Effector memory CD8-positive, alpha-beta T cell (primary cell): ENCODE results near the gene KCTD17.
A peak's percentile ranks its signal among the peaks of the same experiment; 100 is the strongest.

ENCODE experiments used
- ATAC-seq: fragments of 150-1000 bp; cut with Tn5 transposase; replicated peaks from 2 replicates; pipeline ENCODE4 v1.10.0; 2021; ENCODE audit warnings: mild to moderate bottlenecking, moderate library complexity
- DNase-seq, 3 experiments: peaks; one replicate each; pipeline ENCODE4 v3.0.0; 2021
- H3K27ac Mint-ChIP-seq, 2 donors: one replicate each; pipeline ENCODE4 v1.8.0; 2022; ENCODE audit warnings: mild to moderate bottlenecking in 2 of 2, mixed read lengths in 2 of 2, moderate library complexity in 2 of 2
- H3K27me3 Mint-ChIP-seq, 2 donors: one replicate each; pipeline ENCODE4 v1.8.0; 2022; ENCODE audit warnings: mixed read lengths in 2 of 2
- H3K36me3 Mint-ChIP-seq: one replicate; pipeline ENCODE4 v1.8.0; 2022; ENCODE audit warnings: mild to moderate bottlenecking, moderate library complexity, mixed read lengths; ENCODE audit not compliant: insufficient read depth
- H3K4me1 Mint-ChIP-seq, 2 donors: one replicate each; pipeline ENCODE4 v1.8.0; 2022; ENCODE audit warnings: low read depth in 2 of 2, mixed read lengths in 2 of 2
- H3K4me3 Mint-ChIP-seq, 2 donors: one replicate each; pipeline ENCODE4 v1.8.0; 2022; ENCODE audit warnings: mild to moderate bottlenecking in 2 of 2, mixed read lengths in 2 of 2, moderate library complexity in 2 of 2
- H3K9me3 Mint-ChIP-seq, 2 donors: one replicate each; pipeline ENCODE4 v1.8.0; 2022; ENCODE audit warnings: mixed read lengths in 2 of 2

Gene KCTD17

GRCh38 chr22:37014835-37015586, 36.5 kb upstream of the KCTD17 start:
- no peak for ATAC-seq
- H3K9me3 Mint-ChIP-seq, result no peaks in the 10 kb centered on the region
- no peaks in the 10 kb centered on the region for H3K36me3 Mint-ChIP-seq
- H3K27ac Mint-ChIP-seq, result peak overlapping the region; percentile 12 to 61
- no peak for DNase-seq
- peaks cover 5 to 7% of the 10 kb centered on the region in 2 donors for H3K27me3 Mint-ChIP-seq
- no peak overlapping the region for H3K4me3 Mint-ChIP-seq
- peaks cover 6 to 7% of the 10 kb centered on the region in 2 donors for H3K4me1 Mint-ChIP-seq

- Mint-ChIP-seq H3K9me3 (no peaks in the 10 kb centered on the region), H3K4me3 (no peak overlapping the region), H3K27me3 (peaks cover 0 to 2% of the 10 kb centered on the region in 2 donors), H3K4me1 (peaks cover 7 to 9% of the 10 kb centered on the region in 2 donors), H3K36me3 (no peaks in the 10 kb centered on the region), H3K27ac (peak overlapping the region; percentile 12 to 61)
- DNase-seq (no peak), ATAC-seq (no peak)
Observed at GRCh38 chr22:37015587-37015878, 36.0 kb upstream of the KCTD17 start.

GRCh38 chr22:37016134-37016910, 35.2 kb upstream of the KCTD17 start:
- DNase-seq (no peak), ATAC-seq (no peak)
- Mint-ChIP-seq H3K36me3 (no peaks in the 10 kb centered on the region), H3K27ac (peak overlapping the region in 1 of 2 donors; percentile 71), H3K4me3 (no peak overlapping the region), H3K27me3 (no peaks in the 10 kb centered on the region), H3K9me3 (no peaks in the 10 kb centered on the region), H3K4me1 (peaks cover 10 to 14% of the 10 kb centered on the region in 2 donors)

GRCh38 chr22:37017356-37017755, 34.2 kb upstream of the KCTD17 start:
- Mint-ChIP-seq H3K27ac (peak overlapping the region in 1 of 2 donors; percentile 71), H3K36me3 (no peaks in the 10 kb centered on the region), H3K9me3 (no peaks in the 10 kb centered on the region), H3K27me3 (no peaks in the 10 kb centered on the region), H3K4me1 (peaks cover 15 to 18% of the 10 kb centered on the region in 2 donors), H3K4me3 (peak overlapping the region in 1 of 2 donors; percentile 88)
- no peak for ATAC-seq
- DNase-seq, result no peak

- ATAC-seq, result no peak
- Mint-ChIP-seq H3K27ac (no peak overlapping the region), H3K4me1 (peaks cover 15 to 18% of the 10 kb centered on the region in 2 donors), H3K9me3 (no peaks in the 10 kb centered on the region), H3K27me3 (no peaks in the 10 kb centered on the region), H3K36me3 (no peaks in the 10 kb centered on the region), H3K4me3 (peak overlapping the region; percentile 88 to 89)
- no peak for DNase-seq
Observed at GRCh38 chr22:37018086-37018814, 33.3 kb upstream of the KCTD17 start.

- Mint-ChIP-seq H3K27ac (no peak overlapping the region), H3K36me3 (no peaks in the 10 kb centered on the region), H3K4me3 (peak overlapping the region; percentile 88 to 89), H3K27me3 (no peaks in the 10 kb centered on the region), H3K4me1 (peaks cover 15 to 18% of the 10 kb centered on the region in 2 donors), H3K9me3 (no peaks in the 10 kb centered on the region)
- DNase-seq (no peak), ATAC-seq (peak; percentile 17)
Observed at GRCh38 chr22:37018815-37019308, 32.7 kb upstream of the KCTD17 start.

GRCh38 chr22:37019309-37020191, 32.0 kb upstream of the KCTD17 start, which contains the start of the genes MPST and TST:
Gene MPST (plus strand): TSS chr22:37019742. CDS start chr22:37019837, 95 bp downstream.
Gene TST (minus strand): TSS chr22:37019447. CDS start chr22:37018732, 715 bp downstream.
- no peaks in the 10 kb centered on the region for H3K9me3 Mint-ChIP-seq
- no peaks in the 10 kb centered on the region for H3K36me3 Mint-ChIP-seq
- peak within 1 kb of the TSS; percentile 41 to 84 for H3K27ac Mint-ChIP-seq
- DNase-seq, result peak; percentile 23 to 37 (median 30)
- H3K4me1 Mint-ChIP-seq, result peaks cover 15 to 18% of the 10 kb centered on the region in 2 donors
- ATAC-seq, result peak; percentile 79
- peak within 1 kb of the TSS; percentile 88 to 89 for H3K4me3 Mint-ChIP-seq
- H3K27me3 Mint-ChIP-seq, result no peaks in the 10 kb centered on the region

GRCh38 chr22:37020192-37020479, 31.4 kb upstream of the KCTD17 start:
- Mint-ChIP-seq H3K36me3 (no peaks in the 10 kb centered on the region), H3K27ac (peak overlapping the region; percentile 41 to 84), H3K27me3 (no peaks in the 10 kb centered on the region), H3K4me1 (peaks cover 19 to 23% of the 10 kb centered on the region in 2 donors), H3K4me3 (peak overlapping the region; percentile 88 to 89), H3K9me3 (no peaks in the 10 kb centered on the region)
- ATAC-seq (no peak), DNase-seq (peak in 1 of 3 experiments; percentile 6)

- ATAC-seq (no peak), DNase-seq (no peak)
- peaks cover 19 to 24% of the 10 kb centered on the region in 2 donors for H3K4me1 Mint-ChIP-seq
- H3K4me3 Mint-ChIP-seq, result peak overlapping the region; percentile 88 to 89
- peak overlapping the region in 1 of 2 donors; percentile 84 for H3K27ac Mint-ChIP-seq
- H3K27me3 Mint-ChIP-seq, result no peaks in the 10 kb centered on the region
- H3K36me3 Mint-ChIP-seq, result no peaks in the 10 kb centered on the region
- H3K9me3 Mint-ChIP-seq, result no peaks in the 10 kb centered on the region
Observed at GRCh38 chr22:37021041-37021440, 30.5 kb upstream of the KCTD17 start.

GRCh38 chr22:37021710-37022482, 29.6 kb upstream of the KCTD17 start:
- no peaks in the 10 kb centered on the region for H3K27me3 Mint-ChIP-seq
- no peaks in the 10 kb centered on the region for H3K9me3 Mint-ChIP-seq
- ATAC-seq (peak; percentile 56), DNase-seq (peak; percentile 46 to 51 (median 48))
- H3K4me1 Mint-ChIP-seq, result peaks cover 19 to 24% of the 10 kb centered on the region in 2 donors
- peak overlapping the region; percentile 56 to 57 for H3K4me3 Mint-ChIP-seq
- no peak overlapping the region for H3K27ac Mint-ChIP-seq
- H3K36me3 Mint-ChIP-seq, result no peaks in the 10 kb centered on the region

GRCh38 chr22:37022483-37023337, 28.8 kb upstream of the KCTD17 start:
- DNase-seq (no peak), ATAC-seq (no peak)
- no peak overlapping the region for H3K27ac Mint-ChIP-seq
- H3K36me3 Mint-ChIP-seq, result no peaks in the 10 kb centered on the region
- H3K4me1 Mint-ChIP-seq, result peaks cover 19 to 24% of the 10 kb centered on the region in 2 donors
- no peaks in the 10 kb centered on the region for H3K27me3 Mint-ChIP-seq
- H3K9me3 Mint-ChIP-seq, result no peaks in the 10 kb centered on the region
- no peak overlapping the region for H3K4me3 Mint-ChIP-seq
